Measurements from ENCODE around the gene PSMB10.

The PSMB10 gene

DNA sequence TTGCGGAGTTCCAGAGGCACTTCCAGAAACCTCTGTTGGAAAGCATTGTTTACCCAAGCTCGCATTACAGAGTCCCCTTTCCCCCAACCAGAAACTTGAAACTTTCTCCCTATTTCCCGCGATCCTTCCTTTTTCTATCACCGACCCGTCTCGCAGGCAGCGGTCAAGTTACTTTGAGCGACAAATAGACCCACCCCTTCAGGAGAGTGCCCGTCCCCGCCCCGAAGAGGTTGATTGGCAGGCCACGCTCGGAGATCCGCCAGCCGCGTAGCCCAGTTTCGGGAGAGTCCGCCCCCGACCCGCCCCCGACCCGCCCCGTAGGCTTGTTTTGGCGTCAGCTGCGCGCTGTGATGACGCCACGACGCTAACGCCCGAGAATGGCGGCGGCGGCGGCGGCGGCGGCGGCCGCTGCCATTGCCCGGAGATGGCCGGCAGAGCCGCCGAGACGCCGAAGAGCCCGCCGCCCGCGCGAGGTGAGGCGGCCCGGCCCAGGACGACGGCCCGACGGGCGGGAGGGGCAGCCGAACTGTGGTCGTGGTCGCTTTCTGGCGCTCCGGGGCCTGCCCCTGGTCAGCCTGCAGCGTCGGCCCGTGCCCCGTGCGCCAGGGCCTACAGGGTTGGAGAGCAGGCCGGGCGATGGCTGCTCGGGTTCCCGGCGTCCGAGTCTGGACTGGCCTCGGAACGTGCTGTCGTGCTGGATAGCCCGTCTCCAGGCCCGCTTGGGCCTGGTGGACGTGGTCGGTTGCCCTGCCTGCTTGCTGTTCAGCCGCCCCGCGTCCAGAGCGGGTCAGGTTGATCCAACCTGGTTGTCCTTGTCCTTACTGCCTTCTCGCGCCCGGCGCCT, 43.5 kb downstream of the PSMB10 start, which contains the start of gene PSKH1:
Gene PSKH1 (plus strand): TSS at position 356 of the 844 bp plus-strand sequence. CDS start 15,496 bp downstream, outside the sequence.
- peak; percentile 91 to 92 for DNase-seq (ENCODE audit: low read depth in 2 of 2)

DNA sequence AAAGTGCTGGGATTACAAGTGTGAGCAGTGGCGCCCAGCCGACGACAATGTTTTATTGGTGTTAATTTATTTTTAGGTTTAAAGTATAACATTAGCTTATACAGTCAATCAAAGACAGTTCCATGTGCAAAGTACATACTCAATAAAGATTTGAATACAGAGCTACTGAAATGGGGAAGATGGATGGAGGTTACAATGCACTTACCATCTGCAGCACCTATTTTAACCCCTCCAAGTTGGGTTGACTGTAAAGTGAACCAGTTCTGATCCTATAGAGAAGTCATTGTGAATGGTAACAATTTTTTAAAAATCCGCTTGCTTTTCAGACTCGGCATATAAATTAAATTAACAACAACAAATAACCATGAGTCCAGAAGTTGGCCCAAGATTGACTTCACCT, 44.3 kb downstream of the PSMB10 start:
- DNase-seq (ENCODE audit: low read depth in 2 of 2): no peak

DNA sequence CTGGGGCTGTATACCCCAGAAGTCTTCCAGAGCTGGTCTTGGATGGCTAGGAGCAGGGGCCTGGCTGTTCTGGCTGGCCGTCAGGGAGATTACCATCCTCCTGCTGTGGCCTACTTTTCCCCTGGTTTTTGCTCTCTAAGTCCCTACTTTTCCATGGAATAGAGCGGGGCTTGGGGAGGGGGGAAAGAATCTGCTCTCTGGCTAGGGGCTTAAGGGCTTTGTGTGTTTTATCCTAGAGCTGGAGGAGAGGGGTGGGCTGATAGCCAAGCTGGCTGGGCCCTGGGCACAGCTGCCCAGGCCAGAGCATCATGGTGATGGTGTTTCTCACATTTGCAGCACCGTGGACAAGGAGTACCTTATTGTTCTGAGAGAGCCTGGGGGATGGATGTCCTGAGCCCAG, 48.3 kb downstream of the PSMB10 start:
- DNase-seq (ENCODE audit: low read depth in 2 of 2): no peak

DNA sequence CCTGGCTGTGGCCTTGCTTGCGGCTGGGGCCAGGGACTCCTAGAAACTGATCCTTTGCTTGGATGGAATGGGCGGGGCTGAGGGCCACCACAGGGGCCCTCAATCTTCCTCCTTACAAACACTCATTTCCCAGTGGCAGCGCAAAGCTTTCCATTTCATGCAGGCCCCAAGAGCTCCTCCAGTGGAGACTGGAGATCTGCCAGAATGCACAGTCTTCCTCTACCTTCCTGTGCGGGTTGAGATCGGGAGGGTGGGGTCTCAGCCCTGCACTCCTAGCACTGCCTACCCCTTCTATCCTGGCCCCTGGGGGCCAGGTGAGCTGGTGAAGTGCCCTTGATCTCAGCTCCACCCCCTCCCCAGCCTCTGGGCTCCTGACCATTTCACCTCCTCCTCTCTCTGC, 50.3 kb downstream of the PSMB10 start:
- no peak for DNase-seq (ENCODE audit: low read depth in 2 of 2)

DNA sequence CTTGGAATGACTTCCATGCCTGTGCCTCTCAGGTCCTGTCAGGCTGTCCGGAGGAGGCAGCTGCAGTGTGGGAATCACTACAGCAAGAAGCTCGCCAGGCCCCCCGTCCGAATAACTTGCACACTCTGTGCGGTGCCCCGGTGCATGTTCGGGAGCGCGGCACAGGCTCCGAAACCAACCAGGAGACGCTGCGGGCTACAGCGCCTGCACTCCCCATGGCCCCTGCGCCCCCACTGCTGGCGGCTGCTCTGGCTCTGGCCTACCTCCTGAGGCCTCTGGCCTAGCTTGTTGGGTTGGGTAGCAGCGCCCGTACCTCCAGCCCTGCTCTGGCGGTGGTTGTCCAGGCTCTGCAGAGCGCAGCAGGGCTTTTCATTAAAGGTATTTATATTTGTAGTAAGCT, 50.7 kb downstream of the PSMB10 start:
- DNase-seq (ENCODE audit: low read depth in 2 of 2): no peak

DNA sequence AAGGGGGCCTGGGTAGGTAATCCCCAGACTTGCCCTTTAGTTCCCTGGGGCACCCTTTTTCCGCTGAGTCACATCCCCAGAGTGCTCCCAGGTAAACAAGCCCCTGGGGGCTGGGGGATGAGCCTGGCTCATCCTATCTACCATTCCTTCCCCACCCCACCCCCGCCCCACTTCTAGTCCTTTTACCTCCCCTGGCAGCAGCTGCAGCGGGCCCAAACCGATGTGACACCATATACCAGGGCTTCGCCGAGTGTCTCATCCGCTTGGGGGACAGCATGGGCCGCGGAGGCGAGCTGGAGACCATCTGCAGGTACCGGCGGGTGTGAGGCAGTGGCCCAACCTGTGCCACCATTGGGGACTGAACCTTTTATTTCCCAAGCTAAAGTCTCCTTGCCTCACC, 51.1 kb downstream of the PSMB10 start:
- no peak for DNase-seq (ENCODE audit: low read depth in 2 of 2)

DNA sequence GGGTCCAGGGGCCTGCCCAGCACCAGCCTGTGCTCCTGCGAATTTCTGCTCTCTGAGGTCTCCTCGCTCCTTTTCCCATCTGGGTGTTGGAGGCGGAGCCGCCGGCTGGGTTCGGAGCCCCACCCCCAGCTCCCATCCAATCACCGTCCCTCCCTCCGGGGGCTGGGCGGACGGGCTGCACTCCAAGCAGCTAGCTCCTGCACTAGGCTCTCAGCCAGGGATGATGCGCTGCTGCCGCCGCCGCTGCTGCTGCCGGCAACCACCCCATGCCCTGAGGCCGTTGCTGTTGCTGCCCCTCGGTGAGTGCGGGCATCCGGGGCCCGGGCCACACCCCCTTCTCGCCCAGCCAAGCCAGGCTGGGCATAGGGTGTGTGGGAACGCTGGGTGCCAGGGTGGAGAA, 52.0 kb downstream of the PSMB10 start, which contains the start of gene NRN1L:
Gene NRN1L (plus strand): TSS at position 202 of the 400 bp plus-strand sequence. CDS start 19 bp downstream, at position 221.
- no peak for DNase-seq (ENCODE audit: low read depth in 2 of 2)
